HG02943 (cell line): Measurements from ENCODE around the gene LRRFIP2.

Experiments used
- ATAC-seq: cut with Tn5 transposase; IDR thresholded peaks from one replicate; pipeline ENCODE4 v1.9.1; 2021; ENCODE audit warnings: mild to moderate bottlenecking, low read depth, moderate library complexity; ENCODE audit not compliant: unreplicated experiment

Gene LRRFIP2

GRCh38 chr3:37029516-37030163, 144.7 kb downstream of the LRRFIP2 start:
- no peak for ATAC-seq

- ATAC-seq: no peak
These were observed 145.3 kb downstream of the LRRFIP2 start for GRCh38 chr3:37029111-37029510.

- no peak for ATAC-seq
These were observed 146.1 kb downstream of the LRRFIP2 start for GRCh38 chr3:37028329-37028728.

- no peak for ATAC-seq
These were observed 147.5 kb downstream of the LRRFIP2 start for GRCh38 chr3:37026851-37027250.

GRCh38 chr3:37025561-37026335, 148.6 kb downstream of the LRRFIP2 start:
- ATAC-seq: no peak

GRCh38 chr3:37024820-37025405, 149.5 kb downstream of the LRRFIP2 start:
- peak; percentile 76 for ATAC-seq

GRCh38 chr3:37024092-37024491, 150.3 kb downstream of the LRRFIP2 start:
- ATAC-seq: no peak

- ATAC-seq: no peak
These were observed 156.7 kb downstream of the LRRFIP2 start for GRCh38 chr3:37017683-37018082.

GRCh38 chr3:37016903-37017302, 157.5 kb downstream of the LRRFIP2 start:
- ATAC-seq: no peak

- ATAC-seq: no peak
These were observed 158.7 kb downstream of the LRRFIP2 start for GRCh38 chr3:37015642-37016041.

- no peak for ATAC-seq
These were observed 159.8 kb downstream of the LRRFIP2 start for GRCh38 chr3:37014620-37015019.
